HEK293 (cell line): ENCODE data around the gene ZNF483.

Experiments
- CTCF ChIA-PET: fragments of 350-600 bp; formaldehyde crosslinking; extraction: SDS; loops from one replicate; lab custom pipeline; 2021; ENCODE audit warnings: antibody characterized with exemption; lab: Yijun Ruan, JAX
- POLR2A ChIA-PET: fragments of 300-600 bp; formaldehyde crosslinking; extraction: SDS; loops from one replicate; lab custom pipeline; 2020; ENCODE audit warnings: antibody characterized with exemption, inconsistent platforms; lab: Yijun Ruan, JAX
- H3K27ac ChIP-seq: fragments of 200-500 bp; sonication (Bioruptor generic); 2 replicates; pipeline ENCODE4 v1.5.1; 2014; ENCODE audit warnings: low read depth, low read length, control low read depth, inconsistent platforms; ENCODE audit errors: extremely low read depth
- H3K36me3 ChIP-seq, 2 experiments: fragments of 200-500 bp in 1 of 2; sonication (Bioruptor generic) in 1 of 2; 1 replicate in 1 of 2; 2 replicates in 1 of 2; pipeline ENCODE4 v1.5.1; 2014 to 2017; ENCODE audit warnings: inconsistent platforms in 2 of 2, low read length in 2 of 2; ENCODE audit not compliant: control insufficient read depth in 2 of 2, insufficient read depth in 1 of 2
- H3K4me1 ChIP-seq: fragments of 200-500 bp; sonication (Bioruptor generic); 2 replicates; pipeline ENCODE4 v1.5.1; 2014; ENCODE audit warnings: mild to moderate bottlenecking, low read length, inconsistent platforms; ENCODE audit not compliant: control insufficient read depth, insufficient read depth
- H3K4me3 ChIP-seq: 2 replicates; pipeline ENCODE4 v1.5.1; 2011; ENCODE audit warnings: low read depth, mild to moderate bottlenecking, control low read depth, low read length, moderate library complexity
- H3K9me3 ChIP-seq: fragments of 200-500 bp; sonication (Bioruptor generic); 2 replicates; pipeline ENCODE4 v1.5.1; 2014; ENCODE audit warnings: low read depth, low read length, inconsistent platforms; ENCODE audit not compliant: control insufficient read depth, insufficient read depth
- BCL11B ChIP-seq: fragments of 450-650 bp; formaldehyde crosslinking; IDR thresholded peaks from 2 replicates; pipeline ENCODE4 v1.5.1; 2016; ENCODE audit warnings: low read depth, missing biosample characterization, missing genetic modification characterization
- GFI1B ChIP-seq: fragments of 450-650 bp; formaldehyde crosslinking; IDR thresholded peaks from 2 replicates; pipeline ENCODE4 v1.5.1; 2016; ENCODE audit warnings: missing biosample characterization, missing genetic modification characterization
- HOXC10 ChIP-seq: sonication (generic); formaldehyde crosslinking; IDR thresholded peaks from 2 replicates; pipeline ENCODE4 v1.8.1; 2023; ENCODE audit warnings: mild to moderate bottlenecking, missing genetic modification reagents
- OSR2 ChIP-seq: fragments of 450-650 bp; formaldehyde crosslinking; IDR thresholded peaks from 2 replicates; pipeline ENCODE4 v1.5.1; 2016; ENCODE audit warnings: missing biosample characterization, missing genetic modification characterization
- SCRT2 ChIP-seq: fragments of 450-650 bp; formaldehyde crosslinking; IDR thresholded peaks from 2 replicates; pipeline ENCODE4 v1.5.1; 2016; ENCODE audit warnings: missing biosample characterization, missing genetic modification characterization
- SP3 ChIP-seq: fragments of 450-650 bp; formaldehyde crosslinking; IDR thresholded peaks from 2 replicates; pipeline ENCODE4 v1.5.1; 2016; ENCODE audit warnings: missing biosample characterization, missing genetic modification characterization
- ZBTB20 ChIP-seq: fragments of 450-650 bp; formaldehyde crosslinking; IDR thresholded peaks from 2 replicates; pipeline ENCODE4 v1.5.1; 2016; ENCODE audit warnings: missing biosample characterization, missing genetic modification characterization
- ZIC2 ChIP-seq: fragments of 450-650 bp; formaldehyde crosslinking; IDR thresholded peaks from 2 replicates; pipeline ENCODE4 v1.5.1; 2016; ENCODE audit warnings: missing biosample characterization, missing genetic modification characterization
- ZNF133 ChIP-seq: fragments of 450-650 bp; formaldehyde crosslinking; IDR thresholded peaks from 2 replicates; pipeline ENCODE4 v1.5.1; 2016; ENCODE audit warnings: missing biosample characterization, missing genetic modification characterization
- ZNF157 ChIP-seq: fragments of 450-650 bp; formaldehyde crosslinking; IDR thresholded peaks from 2 replicates; pipeline ENCODE4 v1.5.1; 2016; ENCODE audit warnings: missing biosample characterization, missing genetic modification characterization
- ZNF248 ChIP-seq: fragments of 450-650 bp; formaldehyde crosslinking; IDR thresholded peaks from 2 replicates; pipeline ENCODE4 v1.5.1; 2017; ENCODE audit warnings: missing biosample characterization, missing genetic modification characterization
- ZNF530 ChIP-seq: fragments of 450-650 bp; formaldehyde crosslinking; IDR thresholded peaks from 2 replicates; pipeline ENCODE4 v1.5.1; 2016; ENCODE audit warnings: low read depth, missing biosample characterization, missing genetic modification characterization
- ZNF558 ChIP-seq: fragments of 450-650 bp; formaldehyde crosslinking; IDR thresholded peaks from 2 replicates; pipeline ENCODE4 v1.5.1; 2016; ENCODE audit warnings: missing biosample characterization, missing genetic modification characterization
- ZNF596 ChIP-seq: fragments of 450-650 bp; IDR thresholded peaks from 2 replicates; pipeline ENCODE4 v1.5.0; 2018; ENCODE audit warnings: missing biosample characterization, mild to moderate bottlenecking, missing genetic modification characterization, moderate library complexity
- ZNF621 ChIP-seq: fragments of 450-650 bp; formaldehyde crosslinking; IDR thresholded peaks from 2 replicates; pipeline ENCODE4 v1.5.1; 2017; ENCODE audit warnings: missing biosample characterization, missing genetic modification characterization
- ZNF658 ChIP-seq: fragments of 450-650 bp; formaldehyde crosslinking; IDR thresholded peaks from 2 replicates; pipeline ENCODE4; 2016; ENCODE audit warnings: missing biosample characterization, missing genetic modification characterization
- ZNF837 ChIP-seq: fragments of 450-650 bp; formaldehyde crosslinking; IDR thresholded peaks from 2 replicates; pipeline ENCODE4 v1.5.1; 2016; ENCODE audit warnings: missing biosample characterization, missing genetic modification characterization
- TF ChIP-seq, protein P1 (sequence below): fragments of 450-650 bp; formaldehyde crosslinking; IDR thresholded peaks from 2 replicates; pipeline ENCODE4 v1.5.1; 2017; ENCODE audit warnings: missing biosample characterization, missing genetic modification characterization
- TF ChIP-seq, protein P2 (sequence below): fragments of 450-650 bp; formaldehyde crosslinking; IDR thresholded peaks from 2 replicates; pipeline ENCODE4 v1.5.1; 2016; ENCODE audit warnings: missing biosample characterization, missing genetic modification characterization
- TF ChIP-seq, protein P3 (sequence below): fragments of 450-650 bp; formaldehyde crosslinking; IDR thresholded peaks from 2 replicates; pipeline ENCODE4 v1.5.0; 2017; ENCODE audit warnings: missing biosample characterization, missing genetic modification characterization, borderline replicate concordance
- TF ChIP-seq, protein P4 (sequence below): fragments of 450-650 bp; IDR thresholded peaks from 2 replicates; pipeline ENCODE4 v1.5.1; 2018; ENCODE audit warnings: missing biosample characterization, mild to moderate bottlenecking, missing genetic modification characterization
- TF ChIP-seq, protein P5 (sequence below): fragments of 450-650 bp; formaldehyde crosslinking; IDR thresholded peaks from 2 replicates; pipeline ENCODE4 v1.5.1; 2016; ENCODE audit warnings: missing biosample characterization, missing genetic modification characterization

ZNF483 gene

DNA sequence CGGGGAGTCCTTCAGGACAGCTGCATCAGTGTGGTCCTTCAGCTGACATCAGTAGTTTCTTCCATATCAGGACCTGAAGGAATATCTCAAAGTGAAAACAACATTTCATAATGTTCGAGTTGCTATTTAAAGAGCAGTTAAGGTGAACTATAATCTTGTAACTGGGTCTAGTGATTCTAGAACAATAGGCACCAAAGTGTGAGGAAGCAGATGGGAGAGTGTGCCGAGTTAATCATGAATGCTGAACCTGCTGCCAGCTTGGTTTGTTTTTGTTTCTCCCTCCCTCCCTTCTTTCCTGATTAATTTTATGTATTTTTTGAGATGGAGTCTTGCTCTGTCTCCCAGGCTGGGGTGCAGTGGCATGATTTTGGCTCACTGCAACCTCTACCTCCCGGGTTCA, 78.1 kb downstream of the ZNF483 start (continued):
- TF ChIP-seq ZNF837 (tag by site-specific recombination): no peak
- no peak for TF ChIP-seq ZNF248 (tag by site-specific recombination)
- no peak for TF ChIP-seq SCRT2 (tag by site-specific recombination)
- no peak for TF ChIP-seq ZBTB20 (tag by site-specific recombination)
- TF ChIP-seq SP3 (tag by site-specific recombination): no peak
- no peak for TF ChIP-seq ZNF558
- TF ChIP-seq, protein P1, sequence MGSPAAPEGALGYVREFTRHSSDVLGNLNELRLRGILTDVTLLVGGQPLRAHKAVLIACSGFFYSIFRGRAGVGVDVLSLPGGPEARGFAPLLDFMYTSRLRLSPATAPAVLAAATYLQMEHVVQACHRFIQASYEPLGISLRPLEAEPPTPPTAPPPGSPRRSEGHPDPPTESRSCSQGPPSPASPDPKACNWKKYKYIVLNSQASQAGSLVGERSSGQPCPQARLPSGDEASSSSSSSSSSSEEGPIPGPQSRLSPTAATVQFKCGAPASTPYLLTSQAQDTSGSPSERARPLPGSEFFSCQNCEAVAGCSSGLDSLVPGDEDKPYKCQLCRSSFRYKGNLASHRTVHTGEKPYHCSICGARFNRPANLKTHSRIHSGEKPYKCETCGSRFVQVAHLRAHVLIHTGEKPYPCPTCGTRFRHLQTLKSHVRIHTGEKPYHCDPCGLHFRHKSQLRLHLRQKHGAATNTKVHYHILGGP (tag by site-specific recombination): no peak
- TF ChIP-seq, protein P2, sequence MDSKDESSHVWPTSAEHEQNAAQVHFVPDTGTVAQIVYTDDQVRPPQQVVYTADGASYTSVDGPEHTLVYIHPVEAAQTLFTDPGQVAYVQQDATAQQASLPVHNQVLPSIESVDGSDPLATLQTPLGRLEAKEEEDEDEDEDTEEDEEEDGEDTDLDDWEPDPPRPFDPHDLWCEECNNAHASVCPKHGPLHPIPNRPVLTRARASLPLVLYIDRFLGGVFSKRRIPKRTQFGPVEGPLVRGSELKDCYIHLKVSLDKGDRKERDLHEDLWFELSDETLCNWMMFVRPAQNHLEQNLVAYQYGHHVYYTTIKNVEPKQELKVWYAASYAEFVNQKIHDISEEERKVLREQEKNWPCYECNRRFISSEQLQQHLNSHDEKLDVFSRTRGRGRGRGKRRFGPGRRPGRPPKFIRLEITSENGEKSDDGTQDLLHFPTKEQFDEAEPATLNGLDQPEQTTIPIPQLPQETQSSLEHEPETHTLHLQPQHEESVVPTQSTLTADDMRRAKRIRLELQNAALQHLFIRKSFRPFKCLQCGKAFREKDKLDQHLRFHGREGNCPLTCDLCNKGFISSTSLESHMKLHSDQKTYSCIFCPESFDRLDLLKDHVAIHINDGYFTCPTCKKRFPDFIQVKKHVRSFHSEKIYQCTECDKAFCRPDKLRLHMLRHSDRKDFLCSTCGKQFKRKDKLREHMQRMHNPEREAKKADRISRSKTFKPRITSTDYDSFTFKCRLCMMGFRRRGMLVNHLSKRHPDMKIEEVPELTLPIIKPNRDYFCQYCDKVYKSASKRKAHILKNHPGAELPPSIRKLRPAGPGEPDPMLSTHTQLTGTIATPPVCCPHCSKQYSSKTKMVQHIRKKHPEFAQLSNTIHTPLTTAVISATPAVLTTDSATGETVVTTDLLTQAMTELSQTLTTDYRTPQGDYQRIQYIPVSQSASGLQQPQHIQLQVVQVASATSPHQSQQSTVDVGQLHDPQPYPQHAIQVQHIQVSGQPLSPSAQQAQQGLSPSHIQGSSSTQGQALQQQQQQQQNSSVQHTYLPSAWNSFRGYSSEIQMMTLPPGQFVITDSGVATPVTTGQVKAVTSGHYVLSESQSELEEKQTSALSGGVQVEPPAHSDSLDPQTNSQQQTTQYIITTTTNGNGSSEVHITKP: no peak
- no peak for TF ChIP-seq ZNF157

DNA sequence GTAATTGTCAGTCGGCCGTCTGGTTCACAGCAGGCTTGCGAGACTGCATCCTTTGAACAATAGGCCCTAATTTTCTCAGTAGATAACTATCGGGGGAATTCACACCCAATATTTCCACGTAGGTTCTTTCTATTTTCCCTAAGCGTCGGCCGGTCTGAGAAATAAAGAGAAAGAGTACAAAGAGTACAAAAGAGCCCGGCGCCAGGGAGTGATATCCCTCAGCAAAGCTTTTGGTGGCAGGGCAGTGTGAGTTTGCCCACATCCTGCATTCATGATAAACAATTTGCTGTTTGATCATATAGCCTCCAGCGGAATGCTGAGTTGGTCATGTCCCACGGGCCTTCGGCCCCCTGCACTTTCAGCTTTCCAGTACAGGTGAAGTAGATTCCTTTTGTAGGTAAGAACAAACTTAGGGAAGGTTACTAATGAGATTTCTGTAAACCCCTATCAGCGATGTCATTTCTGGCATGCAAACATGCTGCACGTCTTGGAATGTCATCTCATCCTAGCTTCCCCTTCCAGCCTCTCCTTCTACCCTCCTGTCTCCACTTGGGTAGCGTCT, 79.2 kb downstream of the ZNF483 start:
- Histone ChIP-seq H3K9me3 (no peaks in the 10 kb centered on the region), H3K27ac (no peak overlapping the region), H3K4me3 (no peak overlapping the region), H3K36me3 (no peaks in the 10 kb centered on the region), H3K4me1 (peaks cover 5% of the 10 kb centered on the region; the same call in 1 of the 2 replicates)
- ChIA-PET CTCF (interaction anchor here (0.6 to 1.3 kb wide), 2 partner anchors 9 to 68 kb away, joined by 3 to 4 read pairs; no protein-coding TSS in a partner anchor), POLR2A (interaction anchor here (1.2 kb wide), 1 partner anchor 27 kb away, joined by 6 read pairs; the partner anchor contains the start of gene DNAJC25)
- TF ChIP-seq ZNF133 (tag by site-specific recombination) (no peak), GFI1B (tag by site-specific recombination) (no peak)

DNA sequence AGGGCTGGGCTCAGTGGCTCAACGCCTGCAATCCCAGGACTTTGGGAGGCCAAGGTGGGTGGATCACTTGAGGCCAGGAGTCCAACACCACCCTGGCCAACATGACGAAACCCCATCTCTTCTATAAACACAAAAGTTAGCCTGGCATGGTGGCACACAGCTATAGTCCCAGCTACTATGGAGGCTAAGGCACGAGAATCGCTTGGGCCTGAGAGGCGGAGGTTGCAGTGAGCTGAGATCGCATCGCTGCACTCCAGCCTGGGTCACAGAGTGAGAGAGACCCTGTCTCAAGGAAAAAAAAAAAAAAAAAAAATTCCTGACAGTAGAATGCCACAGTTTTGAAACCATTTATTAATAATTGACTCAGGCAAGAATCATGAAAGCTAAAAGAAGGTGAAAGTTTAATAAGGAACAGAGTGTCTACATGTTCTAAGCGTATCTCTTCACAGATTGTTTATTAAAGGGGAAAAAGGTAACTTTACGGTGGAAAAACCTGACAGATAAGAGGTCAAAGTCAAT, 80.1 kb downstream of the ZNF483 start:
- Histone ChIP-seq H3K27ac (no peak overlapping the region), H3K36me3 (no peaks in the 10 kb centered on the region), H3K9me3 (no peaks in the 10 kb centered on the region), H3K4me3 (no peak overlapping the region), H3K4me1 (peaks cover 5% of the 10 kb centered on the region; the same call in 1 of the 2 replicates)
- ChIA-PET POLR2A (interaction anchor here (1.2 kb wide), 1 partner anchor 26 kb away, joined by 6 read pairs; the partner anchor contains the start of gene DNAJC25), CTCF (interaction anchor here (0.7 kb wide), 1 partner anchor 136 kb away, joined by 3 read pairs; no protein-coding TSS in a partner anchor)
- TF ChIP-seq BCL11B (tag by site-specific recombination) (no peak), ZNF530 (tag by site-specific recombination) (no peak), OSR2 (tag by site-specific recombination) (no peak), HOXC10 (CRISPR knock-in tag) (no peak), ZNF596 (tag by site-specific recombination) (no peak), ZNF133 (tag by site-specific recombination) (no peak), ZNF658 (no peak), ZNF248 (tag by site-specific recombination) (no peak), ZIC2 (tag by site-specific recombination) (no peak), ZNF621 (no peak)
- TF ChIP-seq, protein P3, sequence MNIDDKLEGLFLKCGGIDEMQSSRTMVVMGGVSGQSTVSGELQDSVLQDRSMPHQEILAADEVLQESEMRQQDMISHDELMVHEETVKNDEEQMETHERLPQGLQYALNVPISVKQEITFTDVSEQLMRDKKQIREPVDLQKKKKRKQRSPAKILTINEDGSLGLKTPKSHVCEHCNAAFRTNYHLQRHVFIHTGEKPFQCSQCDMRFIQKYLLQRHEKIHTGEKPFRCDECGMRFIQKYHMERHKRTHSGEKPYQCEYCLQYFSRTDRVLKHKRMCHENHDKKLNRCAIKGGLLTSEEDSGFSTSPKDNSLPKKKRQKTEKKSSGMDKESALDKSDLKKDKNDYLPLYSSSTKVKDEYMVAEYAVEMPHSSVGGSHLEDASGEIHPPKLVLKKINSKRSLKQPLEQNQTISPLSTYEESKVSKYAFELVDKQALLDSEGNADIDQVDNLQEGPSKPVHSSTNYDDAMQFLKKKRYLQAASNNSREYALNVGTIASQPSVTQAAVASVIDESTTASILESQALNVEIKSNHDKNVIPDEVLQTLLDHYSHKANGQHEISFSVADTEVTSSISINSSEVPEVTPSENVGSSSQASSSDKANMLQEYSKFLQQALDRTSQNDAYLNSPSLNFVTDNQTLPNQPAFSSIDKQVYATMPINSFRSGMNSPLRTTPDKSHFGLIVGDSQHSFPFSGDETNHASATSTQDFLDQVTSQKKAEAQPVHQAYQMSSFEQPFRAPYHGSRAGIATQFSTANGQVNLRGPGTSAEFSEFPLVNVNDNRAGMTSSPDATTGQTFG: no peak
- TF ChIP-seq, protein P4, sequence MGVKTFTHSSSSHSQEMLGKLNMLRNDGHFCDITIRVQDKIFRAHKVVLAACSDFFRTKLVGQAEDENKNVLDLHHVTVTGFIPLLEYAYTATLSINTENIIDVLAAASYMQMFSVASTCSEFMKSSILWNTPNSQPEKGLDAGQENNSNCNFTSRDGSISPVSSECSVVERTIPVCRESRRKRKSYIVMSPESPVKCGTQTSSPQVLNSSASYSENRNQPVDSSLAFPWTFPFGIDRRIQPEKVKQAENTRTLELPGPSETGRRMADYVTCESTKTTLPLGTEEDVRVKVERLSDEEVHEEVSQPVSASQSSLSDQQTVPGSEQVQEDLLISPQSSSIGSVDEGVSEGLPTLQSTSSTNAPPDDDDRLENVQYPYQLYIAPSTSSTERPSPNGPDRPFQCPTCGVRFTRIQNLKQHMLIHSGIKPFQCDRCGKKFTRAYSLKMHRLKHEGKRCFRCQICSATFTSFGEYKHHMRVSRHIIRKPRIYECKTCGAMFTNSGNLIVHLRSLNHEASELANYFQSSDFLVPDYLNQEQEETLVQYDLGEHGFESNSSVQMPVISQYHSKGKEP: no peak
- TF ChIP-seq, protein P5, sequence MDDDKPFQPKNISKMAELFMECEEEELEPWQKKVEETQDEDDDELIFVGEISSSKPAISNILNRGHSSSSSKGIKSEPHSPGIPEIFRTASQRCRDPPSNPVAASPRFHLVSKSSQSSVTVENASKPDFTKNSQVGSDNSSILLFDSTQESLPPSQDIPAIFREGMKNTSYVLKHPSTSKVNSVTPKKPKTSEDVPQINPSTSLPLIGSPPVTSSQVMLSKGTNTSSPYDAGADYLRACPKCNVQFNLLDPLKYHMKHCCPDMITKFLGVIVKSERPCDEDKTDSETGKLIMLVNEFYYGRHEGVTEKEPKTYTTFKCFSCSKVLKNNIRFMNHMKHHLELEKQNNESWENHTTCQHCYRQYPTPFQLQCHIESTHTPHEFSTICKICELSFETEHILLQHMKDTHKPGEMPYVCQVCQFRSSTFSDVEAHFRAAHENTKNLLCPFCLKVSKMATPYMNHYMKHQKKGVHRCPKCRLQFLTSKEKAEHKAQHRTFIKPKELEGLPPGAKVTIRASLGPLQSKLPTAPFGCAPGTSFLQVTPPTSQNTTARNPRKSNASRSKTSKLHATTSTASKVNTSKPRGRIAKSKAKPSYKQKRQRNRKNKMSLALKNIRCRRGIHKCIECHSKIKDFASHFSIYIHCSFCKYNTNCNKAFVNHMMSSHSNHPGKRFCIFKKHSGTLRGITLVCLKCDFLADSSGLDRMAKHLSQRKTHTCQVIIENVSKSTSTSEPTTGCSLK: no peak
